Stimulated activated naive CD8-positive, alpha-beta T cell treated with anti-CD3 and anti-CD28 coated beads, Interleukin-15, Interleukin-2, amounts not matched to agents 100 U/mL and 50 U/mL, for 24 hours (primary cell): ENCODE measurements around the gene CYP11A1.

Source experiments
- ATAC-seq: fragments of 150-1000 bp; cut with Tn5 transposase; one replicate; pipeline ENCODE4 v1.10.0; 2021
- DNase-seq: peaks from one replicate; pipeline ENCODE4 v3.0.0; 2021

The CYP11A1 gene

GRCh38 chr15:74367296-74367854 lies at the start of gene CYP11A1:
Gene CYP11A1, minus strand, starts transcription at chr15:74367646. Its CDS starts 61 bp downstream, at chr15:74367585.
- ATAC-seq, result no peak
- no peak for DNase-seq

GRCh38 chr15:74417225-74417624 lies 49.8 kb upstream of the CYP11A1 start:
- ATAC-seq (no peak), DNase-seq (no peak)

DNA sequence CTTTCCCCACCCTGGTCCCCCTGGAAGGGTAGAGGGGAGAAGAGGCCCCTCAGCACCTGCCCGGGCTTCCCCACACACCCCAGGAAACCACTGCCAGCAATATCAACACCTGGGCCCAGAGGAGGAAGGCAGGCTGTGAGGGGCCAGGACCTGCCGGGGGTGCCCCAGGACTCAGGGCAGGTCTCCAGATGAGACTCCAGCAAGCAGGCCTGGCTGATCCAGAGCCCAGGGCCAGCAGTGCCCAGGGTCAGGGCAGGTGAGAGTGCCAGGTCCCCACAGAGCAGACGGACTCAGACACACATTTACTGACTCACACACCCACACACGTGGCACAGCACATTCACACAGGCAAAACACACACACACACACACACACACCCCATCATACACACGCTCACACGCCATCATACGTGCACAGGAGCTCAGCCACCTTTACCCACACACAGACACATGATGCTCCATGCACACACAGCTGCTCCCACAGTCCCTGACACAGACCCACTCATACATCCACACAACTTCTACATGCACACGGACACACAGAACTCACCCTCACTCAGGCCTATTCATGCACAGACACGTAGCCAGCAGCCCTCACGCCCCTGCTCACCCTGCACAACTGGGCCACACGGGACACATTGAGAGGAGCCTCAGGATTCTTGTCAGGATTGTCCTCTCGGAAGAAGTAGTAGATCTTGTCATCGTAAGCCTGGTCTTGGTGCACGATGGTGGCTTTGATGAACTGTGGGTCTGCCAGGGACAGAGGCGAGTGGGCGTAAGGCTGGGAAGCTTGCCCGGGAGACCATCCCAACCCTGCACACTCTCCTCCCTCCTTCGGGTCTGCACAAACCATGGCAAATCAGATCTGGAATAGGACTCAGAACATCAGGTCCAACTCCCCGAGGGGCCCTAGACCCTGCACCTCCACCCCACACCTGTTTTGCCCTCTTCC lies 48.8 kb upstream of the CYP11A1 start:
- DNase-seq (no peak), ATAC-seq (no peak)

GRCh38 chr15:74414603-74415338 lies 47.3 kb upstream of the CYP11A1 start:
- no peak for DNase-seq
- no peak for ATAC-seq

- DNase-seq (no peak), ATAC-seq (no peak)
These were observed 46.7 kb upstream of the CYP11A1 start for GRCh38 chr15:74414081-74414580.

DNA sequence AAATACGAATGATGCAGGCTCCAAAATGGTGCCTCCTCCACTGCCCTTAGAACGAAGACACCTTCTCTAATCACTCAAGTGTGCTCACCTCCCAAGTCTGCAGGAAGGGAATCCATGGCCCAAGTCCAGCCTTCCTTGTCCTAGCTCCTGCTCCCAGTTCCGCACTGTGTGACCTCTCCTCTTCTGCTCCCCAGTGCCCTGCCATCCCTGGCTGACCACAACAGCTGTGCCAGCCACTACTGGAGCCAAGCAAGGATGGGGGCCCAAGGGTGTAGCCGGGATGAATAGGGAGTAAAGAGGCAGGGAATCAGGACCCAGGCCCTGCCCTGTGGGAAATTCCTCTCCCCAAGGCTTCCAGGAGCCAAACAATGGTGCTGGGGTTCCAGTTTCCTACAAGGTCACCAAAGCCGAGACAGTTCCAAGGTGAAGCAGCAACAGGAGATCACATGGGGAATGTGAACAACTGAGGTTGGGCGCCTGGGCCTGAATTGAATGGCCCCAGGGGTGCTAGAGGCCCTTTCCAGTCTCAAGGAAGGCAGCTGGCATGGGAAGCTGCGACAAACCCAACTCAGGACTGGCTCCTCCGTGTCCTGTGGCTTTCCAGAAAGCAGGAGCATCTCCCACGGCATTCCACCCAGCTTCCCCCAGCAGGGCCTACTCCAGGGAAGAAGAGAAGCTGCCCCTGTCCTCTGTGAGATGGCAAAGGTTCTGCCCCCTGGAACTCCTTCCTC lies 46.1 kb upstream of the CYP11A1 start:
- no peak for DNase-seq
- ATAC-seq, result no peak

DNA sequence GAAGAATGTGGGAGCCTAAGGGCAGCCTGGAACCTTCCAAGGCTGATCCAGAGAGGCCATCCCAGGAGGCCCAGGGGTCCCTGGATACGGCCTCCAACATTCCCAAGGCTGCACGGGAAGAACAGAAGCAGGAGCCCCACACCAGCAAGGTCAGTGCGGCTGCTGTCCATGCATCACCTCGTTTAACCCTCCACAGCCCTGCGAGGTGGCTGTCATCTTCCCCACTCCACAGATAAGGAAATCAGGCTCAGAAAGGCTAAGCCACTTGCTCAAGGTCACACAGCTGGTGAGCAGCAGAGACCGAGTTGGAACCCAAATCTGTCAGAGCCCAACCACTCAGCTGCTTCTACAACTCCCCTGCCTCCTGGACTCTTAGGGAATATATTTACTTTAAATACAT lies 44.7 kb upstream of the CYP11A1 start:
- DNase-seq (no peak), ATAC-seq (no peak)

- DNase-seq (no peak), ATAC-seq (no peak)
These were observed 44.2 kb upstream of the CYP11A1 start for GRCh38 chr15:74411686-74412085.

GRCh38 chr15:74410502-74410901 lies 43.1 kb upstream of the CYP11A1 start:
- no peak for DNase-seq

GRCh38 chr15:74409225-74409624 lies 41.8 kb upstream of the CYP11A1 start:
- no peak for ATAC-seq

More at GRCh38 chr15:74410502-74410901, 43.1 kb upstream of the CYP11A1 start:
- no peak for ATAC-seq

GRCh38 chr15:74408815-74409214 lies 41.4 kb upstream of the CYP11A1 start:
- ATAC-seq, result no peak
- DNase-seq, result no peak

More at GRCh38 chr15:74409225-74409624, 41.8 kb upstream of the CYP11A1 start:
- no peak for DNase-seq

GRCh38 chr15:74408385-74408784 lies 40.9 kb upstream of the CYP11A1 start:
- no peak for ATAC-seq
- DNase-seq, result no peak

DNA sequence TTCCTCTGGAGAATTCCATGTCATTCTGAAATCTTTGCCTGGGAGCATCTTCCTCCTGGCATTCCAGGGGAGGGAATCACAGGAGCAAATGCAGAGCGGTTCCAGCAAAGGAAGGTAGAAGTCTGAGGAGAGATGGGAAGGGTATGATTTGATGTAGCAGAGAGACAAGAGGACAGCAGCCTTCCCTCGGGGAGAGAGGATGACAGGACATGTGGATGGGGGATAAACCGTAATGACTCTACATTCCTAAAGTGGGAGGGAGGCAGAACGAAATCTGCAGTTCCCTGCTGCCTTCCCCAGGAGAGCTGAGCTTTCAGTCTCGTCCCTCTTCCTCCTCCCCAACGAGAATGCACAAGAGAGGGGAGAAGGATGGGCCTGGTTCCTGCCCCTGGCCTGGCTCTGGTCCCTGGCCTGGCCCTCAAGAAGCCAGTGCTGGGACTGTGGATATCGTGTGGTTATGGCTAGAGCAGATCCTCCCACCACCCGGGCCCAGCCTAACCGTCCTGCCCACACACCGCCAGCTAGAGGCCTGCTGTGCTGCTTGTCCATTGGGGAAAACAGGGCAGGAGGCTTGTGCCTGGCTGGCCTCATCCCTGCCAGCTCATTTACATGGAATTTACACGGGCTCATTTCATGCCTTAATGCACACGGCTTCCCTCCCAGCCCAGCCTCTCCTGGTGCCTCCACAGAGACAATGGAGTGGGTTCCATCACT lies 39.7 kb upstream of the CYP11A1 start:
- no peak for ATAC-seq
- no peak for DNase-seq

DNA sequence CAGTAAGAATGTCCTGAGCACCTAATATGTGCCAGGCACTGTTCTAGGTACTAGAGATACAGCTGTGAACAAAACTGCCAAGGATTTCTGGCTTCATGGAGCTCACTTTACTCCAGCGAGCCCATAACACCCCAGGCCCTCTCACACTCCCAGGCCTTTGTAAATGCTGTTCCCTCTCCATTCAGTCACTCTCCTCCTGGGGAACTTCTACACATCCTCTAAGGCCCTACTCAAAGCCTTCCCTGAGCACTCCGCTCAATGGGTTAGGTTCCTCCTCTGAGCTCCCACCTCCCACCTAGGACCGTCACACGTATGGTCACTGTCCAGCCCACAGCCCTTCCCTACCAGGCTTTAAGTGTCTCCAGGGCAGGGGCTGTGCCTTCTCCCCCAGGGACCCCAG lies 39.1 kb upstream of the CYP11A1 start:
- no peak for DNase-seq
- no peak for ATAC-seq

DNA sequence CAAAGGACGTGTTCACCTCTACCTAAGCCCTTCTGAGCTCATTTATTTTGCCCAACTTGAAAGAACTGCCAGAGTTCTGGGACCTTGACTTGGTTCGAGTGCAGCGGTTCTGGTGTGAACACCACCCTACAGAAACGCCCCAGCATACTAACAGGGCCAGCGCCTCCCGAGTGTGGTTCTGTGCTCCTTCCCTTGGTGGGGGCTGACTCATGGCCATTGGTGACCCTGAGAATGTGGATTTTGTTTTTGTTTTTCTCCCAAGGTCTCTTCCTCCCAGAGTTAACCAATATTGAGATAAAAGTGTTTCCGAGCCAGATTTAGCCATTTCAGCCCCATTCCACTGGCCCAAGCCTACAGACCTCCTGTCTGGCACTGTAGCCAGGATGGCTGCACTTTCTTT lies 38.4 kb upstream of the CYP11A1 start:
- no peak for DNase-seq
- ATAC-seq, result no peak

DNA sequence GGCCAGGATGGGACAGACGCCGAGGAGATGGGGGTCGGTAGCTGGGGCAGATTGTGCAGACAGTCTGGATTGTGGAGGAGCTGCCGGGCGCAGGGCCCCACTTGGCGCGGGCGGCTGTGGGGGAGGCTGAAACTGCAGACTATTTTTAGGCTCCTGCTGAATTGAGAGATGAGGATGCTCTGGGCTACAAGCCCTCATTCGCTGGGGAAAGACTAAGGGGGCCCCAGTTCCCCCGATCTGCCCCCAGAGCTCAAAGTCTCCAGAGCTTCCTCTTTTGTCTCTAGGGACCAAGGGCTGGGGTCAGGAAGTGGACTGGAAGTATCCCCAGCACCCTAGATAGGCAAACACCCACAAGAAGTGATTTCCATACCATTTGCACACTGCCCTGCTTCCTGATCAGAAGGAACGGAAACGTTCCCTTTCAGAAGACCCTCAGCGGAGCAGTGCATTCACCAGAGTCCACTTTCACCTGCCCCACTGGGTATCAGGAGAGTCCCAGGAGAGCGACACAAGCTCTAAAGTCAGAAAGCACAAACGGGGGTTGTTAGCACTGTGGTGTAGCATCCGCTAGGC lies 36.6 kb upstream of the CYP11A1 start:
- DNase-seq (peak; percentile 60), ATAC-seq (no peak)

DNA sequence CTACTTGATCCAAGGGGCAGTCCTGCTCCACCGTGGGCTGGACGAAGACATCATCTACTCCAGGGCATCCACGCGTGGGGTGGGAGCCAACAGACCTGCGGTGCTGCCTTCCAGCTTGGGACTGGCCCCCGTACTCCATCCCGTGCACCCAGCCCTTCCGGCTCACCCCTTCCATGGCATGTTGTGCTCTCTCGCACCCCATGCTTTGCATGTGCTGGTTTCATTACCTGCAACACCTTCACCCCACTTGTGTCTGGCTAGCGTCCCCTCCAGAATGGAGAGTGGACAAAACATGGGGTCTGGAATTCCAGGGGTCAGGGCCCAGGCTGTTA lies 36.1 kb upstream of the CYP11A1 start:
- DNase-seq (no peak), ATAC-seq (no peak)

- DNase-seq, result peak; percentile 91
- ATAC-seq, result peak; percentile 78
These were observed 35.6 kb upstream of the CYP11A1 start for GRCh38 chr15:74402873-74403587.

GRCh38 chr15:74402337-74402841 lies 34.9 kb upstream of the CYP11A1 start:
- ATAC-seq (peak; percentile 4), DNase-seq (peak; percentile 66)
